AG09309 (cell line): Measurements from ENCODE around the gene PPP1R1B.

ENCODE experiments used
- DNase-seq: peaks from one replicate; pipeline ENCODE4 v3.0.0-alpha.2; 2010; ENCODE audit warnings: low read depth
- H3K4me3 ChIP-seq: 2 replicates; pipeline ENCODE4 v1.5.1; 2011; ENCODE audit warnings: mild to moderate bottlenecking, low read depth, low read length, moderate library complexity; ENCODE audit not compliant: control insufficient read depth
- TF ChIP-seq, protein P1 (sequence below): IDR thresholded peaks from 2 replicates; pipeline ENCODE4 v1.5.1; 2011; ENCODE audit warnings: mild to moderate bottlenecking, low read depth, low read length, inconsistent platforms; ENCODE audit not compliant: insufficient read depth, control insufficient read depth; ENCODE audit errors: missing control alignments

PPP1R1B gene

GRCh38 chr17:39600288-39600996, 26.3 kb upstream of the PPP1R1B start:
- TF ChIP-seq, protein P1, sequence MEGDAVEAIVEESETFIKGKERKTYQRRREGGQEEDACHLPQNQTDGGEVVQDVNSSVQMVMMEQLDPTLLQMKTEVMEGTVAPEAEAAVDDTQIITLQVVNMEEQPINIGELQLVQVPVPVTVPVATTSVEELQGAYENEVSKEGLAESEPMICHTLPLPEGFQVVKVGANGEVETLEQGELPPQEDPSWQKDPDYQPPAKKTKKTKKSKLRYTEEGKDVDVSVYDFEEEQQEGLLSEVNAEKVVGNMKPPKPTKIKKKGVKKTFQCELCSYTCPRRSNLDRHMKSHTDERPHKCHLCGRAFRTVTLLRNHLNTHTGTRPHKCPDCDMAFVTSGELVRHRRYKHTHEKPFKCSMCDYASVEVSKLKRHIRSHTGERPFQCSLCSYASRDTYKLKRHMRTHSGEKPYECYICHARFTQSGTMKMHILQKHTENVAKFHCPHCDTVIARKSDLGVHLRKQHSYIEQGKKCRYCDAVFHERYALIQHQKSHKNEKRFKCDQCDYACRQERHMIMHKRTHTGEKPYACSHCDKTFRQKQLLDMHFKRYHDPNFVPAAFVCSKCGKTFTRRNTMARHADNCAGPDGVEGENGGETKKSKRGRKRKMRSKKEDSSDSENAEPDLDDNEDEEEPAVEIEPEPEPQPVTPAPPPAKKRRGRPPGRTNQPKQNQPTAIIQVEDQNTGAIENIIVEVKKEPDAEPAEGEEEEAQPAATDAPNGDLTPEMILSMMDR: no peak
- H3K4me3 ChIP-seq: no peak overlapping the region
- no peak for DNase-seq

- no peak overlapping the region for H3K4me3 ChIP-seq
- DNase-seq: no peak
- TF ChIP-seq, protein P1: no peak
Measured at GRCh38 chr17:39600997-39601597, 25.7 kb upstream of the PPP1R1B start.

- H3K4me3 ChIP-seq: no peak overlapping the region
- DNase-seq: no peak
- TF ChIP-seq, protein P1: no peak
Measured at GRCh38 chr17:39601758-39602532, 24.8 kb upstream of the PPP1R1B start.

DNA sequence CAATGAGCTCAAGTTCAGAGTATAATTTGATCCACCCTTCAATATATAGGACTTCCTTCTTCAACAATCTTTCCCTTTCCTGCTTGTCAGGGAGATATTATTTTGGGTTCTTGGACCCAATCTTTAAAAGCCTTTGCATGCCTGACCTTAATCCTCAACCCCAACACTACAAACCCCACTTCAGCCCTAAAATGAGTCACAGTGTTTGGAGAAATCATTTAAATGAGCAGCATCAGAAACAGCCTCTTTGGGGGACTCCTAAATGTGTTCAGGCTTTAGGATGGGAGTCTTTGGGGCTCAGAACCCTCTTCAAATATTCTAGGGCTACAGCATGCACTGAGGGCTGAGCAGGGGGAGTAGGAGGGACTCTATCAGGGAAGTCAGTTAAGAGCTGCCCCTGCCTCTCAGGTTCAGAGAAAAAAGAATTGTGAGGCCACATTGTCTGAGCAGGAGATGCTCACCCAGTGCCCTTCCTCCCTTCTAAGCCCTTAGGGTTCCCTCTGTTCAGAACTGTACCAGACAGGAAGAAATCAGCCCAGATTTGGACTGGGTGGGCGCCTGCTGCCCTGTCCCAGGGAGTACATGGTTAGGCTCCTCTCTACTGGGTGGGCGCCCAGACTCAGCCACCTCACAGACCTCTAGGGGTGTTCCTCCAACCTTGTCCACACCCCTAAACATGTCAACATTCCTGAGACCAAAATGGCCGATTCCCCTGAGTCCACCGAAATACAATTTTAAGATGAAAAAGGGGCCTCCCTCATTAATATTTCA, 24.0 kb upstream of the PPP1R1B start:
- DNase-seq: no peak
- TF ChIP-seq, protein P1: no peak
- H3K4me3 ChIP-seq: no peak overlapping the region

GRCh38 chr17:39603304-39604016, 23.3 kb upstream of the PPP1R1B start:
- no peak overlapping the region for H3K4me3 ChIP-seq
- TF ChIP-seq, protein P1: no peak
- no peak for DNase-seq
